NCI-H2029 (cell line): ENCODE results near the gene LRRC19.

Source experiments
- DNase-seq: peaks from one replicate; lab custom pipeline; 2025; lab: John Stamatoyannopoulos, UW

LRRC19 gene, protein sequence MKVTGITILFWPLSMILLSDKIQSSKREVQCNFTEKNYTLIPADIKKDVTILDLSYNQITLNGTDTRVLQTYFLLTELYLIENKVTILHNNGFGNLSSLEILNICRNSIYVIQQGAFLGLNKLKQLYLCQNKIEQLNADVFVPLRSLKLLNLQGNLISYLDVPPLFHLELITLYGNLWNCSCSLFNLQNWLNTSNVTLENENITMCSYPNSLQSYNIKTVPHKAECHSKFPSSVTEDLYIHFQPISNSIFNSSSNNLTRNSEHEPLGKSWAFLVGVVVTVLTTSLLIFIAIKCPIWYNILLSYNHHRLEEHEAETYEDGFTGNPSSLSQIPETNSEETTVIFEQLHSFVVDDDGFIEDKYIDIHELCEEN

DNA sequence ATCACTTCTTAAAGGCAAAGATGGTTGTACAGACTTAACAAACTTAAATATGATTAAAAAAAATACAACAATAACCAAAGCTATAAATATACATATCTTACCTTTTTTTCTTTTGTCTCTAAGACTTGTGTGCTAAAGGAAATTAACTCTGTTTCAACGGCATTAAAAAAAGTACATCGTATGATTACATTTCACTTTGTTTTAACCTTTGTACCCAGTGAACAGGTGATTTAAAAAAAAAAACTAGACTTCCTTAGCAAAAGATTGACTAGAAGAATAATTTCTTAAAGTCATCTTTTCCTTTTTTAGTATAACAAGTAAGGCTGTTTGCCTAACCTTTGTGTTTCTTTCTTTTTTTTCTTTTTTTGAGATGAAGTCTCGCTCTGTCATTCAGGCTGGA lies at the start of gene LRRC19:
LRRC19 (minus strand) TSS at position 182 of the 400 bp plus-strand sequence. CDS start 5,978 bp downstream, outside the sequence.
- DNase-seq, result no peak

DNA sequence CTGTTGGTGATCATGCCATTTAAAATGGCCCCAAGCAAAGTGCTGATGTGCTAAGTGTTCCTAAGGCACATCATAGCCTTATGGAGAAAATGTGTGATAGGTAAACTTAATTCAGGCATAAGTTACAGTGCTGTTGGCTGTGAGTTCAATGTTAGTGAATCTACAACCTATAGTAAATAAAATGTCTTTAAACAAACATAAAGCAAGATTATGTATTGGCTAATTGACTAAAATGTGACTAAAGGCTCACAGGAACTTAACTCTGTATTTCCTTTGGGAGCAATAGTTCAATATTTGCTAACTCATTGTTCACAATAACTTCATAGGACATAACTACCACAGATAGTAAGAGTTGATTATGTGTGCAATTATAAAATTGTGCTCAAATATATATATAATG lies 49.4 kb upstream of the LRRC19 start:
- no peak for DNase-seq

DNA sequence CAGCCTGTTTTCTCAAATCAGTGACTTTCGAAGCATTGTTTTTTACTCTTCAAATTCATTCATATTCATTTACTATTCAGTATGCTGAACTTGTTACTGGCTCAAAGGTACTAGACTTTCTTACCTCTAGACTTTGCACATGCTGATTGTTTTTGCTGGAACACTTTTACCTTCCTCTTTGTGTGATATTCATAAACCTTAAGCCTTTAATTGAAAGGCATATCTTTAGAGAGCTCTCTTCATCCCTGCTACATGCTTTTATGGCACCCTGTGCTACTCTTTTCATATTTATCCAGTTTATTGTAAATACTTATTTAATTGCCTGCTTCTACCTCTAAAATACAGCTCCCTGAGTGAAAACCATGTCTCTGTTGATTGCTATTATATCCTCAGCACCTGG lies 48.7 kb upstream of the LRRC19 start:
- no peak for DNase-seq

DNA sequence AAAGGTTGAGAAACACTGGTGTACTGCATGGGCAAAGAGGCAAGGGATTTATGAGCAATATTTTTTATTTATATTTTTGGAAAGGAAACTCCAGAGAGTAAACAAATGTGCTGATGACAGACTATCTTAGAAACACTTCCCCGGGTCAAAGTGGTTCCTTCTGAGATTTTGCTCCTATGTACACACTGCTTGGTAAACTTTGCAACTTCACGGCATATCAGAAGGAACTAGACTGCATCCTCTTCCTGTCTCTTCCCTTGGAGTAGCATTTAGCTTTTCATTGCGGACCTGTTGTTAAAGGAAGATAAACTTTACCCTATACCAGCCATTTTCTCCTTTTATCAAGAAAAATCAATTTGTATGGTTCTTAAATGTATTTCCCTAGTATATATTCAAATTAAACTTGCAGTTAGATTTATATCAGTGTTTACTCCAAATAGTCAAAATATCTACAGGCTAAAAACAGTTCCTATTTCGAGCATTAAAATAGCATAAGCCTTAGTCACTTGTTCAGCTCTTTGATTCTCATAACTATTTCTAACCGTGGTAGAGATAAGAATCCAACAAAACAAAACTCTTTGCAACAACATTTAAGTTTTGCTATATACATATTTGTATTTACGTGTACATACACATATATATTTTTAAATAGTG lies 48.0 kb upstream of the LRRC19 start:
- no peak for DNase-seq

DNA sequence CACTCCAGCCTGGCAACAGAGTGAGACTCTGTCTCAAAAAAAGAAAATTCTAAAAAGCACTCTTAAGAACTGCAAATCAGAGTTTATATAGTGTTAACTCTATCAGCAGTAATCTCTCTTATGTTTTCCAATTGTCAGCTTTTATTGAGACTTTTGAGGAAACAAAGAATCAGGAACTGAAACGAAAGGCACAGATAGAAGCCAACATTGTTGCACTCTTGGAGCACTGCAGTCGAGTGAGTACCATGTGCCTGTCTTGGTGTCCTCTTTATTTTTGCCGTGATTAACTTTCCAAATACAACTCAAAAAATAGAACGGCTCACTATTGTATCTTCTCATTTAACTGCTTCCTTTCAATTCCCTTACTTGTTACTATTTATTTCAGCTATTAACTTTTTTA lies 41.7 kb upstream of the LRRC19 start:
- DNase-seq, result no peak

DNA sequence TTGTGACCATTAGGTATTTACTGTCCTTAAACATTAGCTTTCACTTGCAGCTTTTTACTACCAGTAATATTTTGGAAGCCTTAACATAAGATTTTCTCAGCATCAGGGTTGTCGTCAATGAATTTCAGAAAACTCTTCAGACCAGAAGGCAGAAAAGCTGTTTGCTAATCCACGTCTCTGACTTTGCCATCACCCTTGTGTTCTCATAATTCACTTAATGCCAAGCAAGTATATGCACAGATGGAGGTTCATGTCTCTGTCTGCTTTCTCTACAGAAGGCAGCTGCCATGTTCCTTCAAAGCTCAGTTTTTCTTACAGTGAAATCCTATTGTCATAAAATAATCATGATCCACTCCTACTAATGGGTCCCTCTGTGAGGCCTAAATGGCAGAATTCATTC lies 37.7 kb upstream of the LRRC19 start:
- DNase-seq, result no peak

DNA sequence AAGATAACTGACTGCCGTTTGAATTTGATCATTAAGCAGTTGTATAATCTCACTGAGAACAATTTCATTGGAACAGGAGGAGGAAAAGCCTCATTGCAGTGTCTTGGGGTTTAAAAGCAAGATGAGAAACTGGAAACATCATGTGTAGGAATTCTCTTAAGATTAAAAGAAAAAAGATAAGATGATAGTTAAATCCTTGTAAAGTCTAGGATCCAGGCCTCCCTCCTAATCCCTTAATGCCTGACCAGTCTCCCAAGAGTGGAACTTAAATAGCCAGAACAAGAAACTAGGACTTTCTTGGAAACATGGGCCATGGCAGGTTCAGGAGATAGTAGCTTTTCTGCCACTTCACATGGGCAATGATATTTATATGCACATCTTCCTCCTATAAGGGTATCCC lies 37.0 kb upstream of the LRRC19 start:
- no peak for DNase-seq

DNA sequence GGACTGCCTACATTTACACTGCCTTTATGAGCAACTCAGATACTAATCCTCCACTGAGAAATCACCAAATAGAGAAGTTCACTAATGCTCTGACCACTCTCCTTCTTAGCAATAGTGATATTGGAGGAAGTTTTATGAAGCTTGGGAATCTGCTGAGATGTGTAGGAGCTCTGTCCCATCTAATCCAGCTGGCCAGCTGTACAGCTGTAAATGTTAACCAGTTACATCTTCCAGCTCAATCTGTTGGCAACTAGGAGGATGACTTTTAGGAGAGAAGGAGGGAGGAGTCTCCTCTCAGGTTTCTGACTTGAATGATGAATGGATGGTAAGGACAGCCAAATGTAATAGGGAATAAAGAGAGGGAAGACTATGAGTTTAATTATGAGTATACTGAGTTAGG lies 36.3 kb upstream of the LRRC19 start:
- DNase-seq, result no peak

DNA sequence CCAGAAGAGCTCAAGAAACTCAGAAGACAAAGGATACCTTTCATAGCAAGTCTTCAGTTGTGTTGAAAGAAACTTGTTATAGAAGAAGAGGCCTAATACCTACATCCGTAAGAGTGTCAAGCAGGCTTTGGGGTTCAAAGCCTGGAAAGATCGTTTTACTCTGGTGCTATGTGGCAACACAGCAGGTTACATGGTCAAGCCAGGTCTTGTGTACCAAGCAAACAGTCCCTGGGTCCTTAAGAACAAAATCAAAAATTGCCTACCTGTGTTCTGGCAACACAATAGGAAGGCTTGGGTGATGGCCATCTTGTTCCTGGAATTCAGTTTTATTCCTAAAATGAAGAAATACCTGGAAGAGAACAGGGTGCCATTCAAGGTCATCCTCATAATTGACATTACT lies 32.0 kb upstream of the LRRC19 start:
- no peak for DNase-seq

DNA sequence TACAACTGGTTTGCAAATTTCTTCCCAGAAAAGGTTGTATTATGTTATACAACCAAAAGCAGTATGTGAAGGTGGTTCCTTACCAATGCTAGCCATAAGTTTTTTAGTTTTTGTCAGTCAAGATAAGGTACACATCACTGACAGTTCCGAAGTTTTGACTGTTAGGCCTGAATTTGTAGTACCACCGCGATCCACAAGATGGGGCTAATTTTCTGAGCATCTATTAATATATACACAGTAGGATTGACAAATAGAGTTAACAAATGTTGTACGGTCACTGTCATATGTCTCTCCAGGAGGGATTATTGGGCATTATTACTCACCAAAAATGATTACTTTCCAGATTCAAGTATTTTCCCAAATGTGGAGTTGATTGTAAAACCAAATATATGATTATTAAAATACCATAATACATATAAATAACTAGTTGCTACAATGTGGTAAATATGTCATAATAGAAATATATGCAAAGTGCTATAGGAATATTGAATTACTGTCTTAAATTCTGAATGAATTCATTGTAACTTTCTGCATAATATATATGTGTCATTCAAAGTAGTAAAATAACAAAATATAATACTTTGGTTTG lies 28.4 kb upstream of the LRRC19 start:
- peak; percentile 12 for DNase-seq

DNA sequence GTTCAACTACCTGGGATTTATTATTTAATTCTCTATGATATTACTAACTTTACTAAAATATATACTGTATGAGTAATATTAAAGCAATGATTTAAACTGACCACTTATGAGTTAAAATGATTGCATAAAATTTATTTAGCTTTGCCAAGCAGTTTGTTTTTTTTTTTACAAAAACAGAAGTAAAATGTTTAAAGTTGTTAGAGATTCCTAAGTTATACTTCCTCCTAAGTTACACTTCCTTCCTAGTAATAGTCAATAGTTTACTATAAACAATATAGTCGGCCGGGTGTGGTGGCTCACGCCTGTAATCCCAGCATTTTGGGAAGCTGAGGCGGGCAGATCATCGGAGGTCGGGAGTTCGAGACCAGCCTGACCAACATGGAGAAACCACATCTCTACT lies 23.7 kb upstream of the LRRC19 start:
- no peak for DNase-seq

DNA sequence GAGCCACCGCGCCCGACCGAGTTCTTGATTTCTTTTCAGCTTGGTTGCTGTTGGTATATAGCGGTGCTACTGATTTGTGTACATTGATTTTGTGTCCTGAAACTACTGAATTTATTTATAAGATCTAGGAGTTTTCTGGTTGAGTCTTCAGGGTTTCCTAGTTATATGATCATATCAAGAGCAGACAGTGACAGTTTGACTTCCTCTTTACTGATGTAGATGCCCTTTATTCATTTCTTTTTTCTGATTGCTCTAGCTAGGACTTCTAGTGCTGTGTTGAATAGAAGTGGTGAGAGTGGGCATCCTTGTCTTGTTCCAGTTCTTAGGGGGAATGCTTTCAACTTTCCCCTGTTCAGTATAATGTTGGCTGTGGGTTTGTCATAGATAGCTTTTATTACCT lies 17.4 kb upstream of the LRRC19 start:
- DNase-seq, result no peak

DNA sequence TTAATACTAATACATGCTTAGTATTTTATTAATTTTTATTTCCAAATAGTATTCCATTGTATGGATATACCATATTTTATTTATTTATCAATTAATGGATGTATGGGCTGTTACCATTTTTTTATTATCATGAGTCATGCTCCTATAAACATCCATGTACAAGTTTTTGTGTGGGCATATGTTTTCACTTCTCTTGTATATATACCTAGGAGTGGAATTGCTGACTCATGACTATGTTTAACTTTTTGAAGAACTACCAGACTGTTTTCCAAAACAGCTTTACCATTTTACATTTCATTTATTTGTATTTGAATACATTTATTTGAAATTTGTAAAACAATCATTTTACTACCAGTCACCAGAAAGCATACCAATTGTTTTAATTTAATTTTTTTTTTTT lies 14.1 kb upstream of the LRRC19 start:
- no peak for DNase-seq

DNA sequence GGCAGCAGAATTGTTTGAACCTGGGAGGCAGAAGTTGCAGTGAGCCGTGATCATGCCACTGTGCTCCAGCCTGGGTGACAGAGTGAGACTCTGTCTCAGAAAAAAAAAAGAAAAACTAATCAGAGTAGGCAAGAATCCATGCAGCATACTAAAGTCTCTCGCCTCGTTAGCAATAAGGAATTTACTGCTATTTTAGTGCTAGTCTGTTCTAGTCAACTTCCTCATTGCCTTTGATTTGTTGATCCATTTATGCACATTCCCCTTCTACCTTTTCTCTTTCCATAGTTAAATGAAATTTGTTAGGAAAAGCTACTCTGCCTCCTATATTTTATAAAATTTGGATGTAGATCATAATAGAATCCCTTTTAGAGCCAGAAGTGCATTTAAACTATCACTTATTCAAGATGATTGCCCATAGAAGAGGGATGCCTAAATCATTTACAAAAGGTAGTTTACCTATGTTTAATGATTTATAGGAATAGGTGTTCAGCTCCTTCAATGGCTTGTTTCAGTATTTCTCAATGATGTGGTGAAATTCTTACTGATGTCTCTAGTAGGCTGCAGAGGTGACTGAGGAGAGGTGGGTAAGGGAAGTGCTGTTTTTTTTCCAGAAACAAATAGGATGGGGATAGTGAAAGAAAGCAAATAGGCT lies 1.9 kb downstream of the LRRC19 start:
- DNase-seq, result no peak

DNA sequence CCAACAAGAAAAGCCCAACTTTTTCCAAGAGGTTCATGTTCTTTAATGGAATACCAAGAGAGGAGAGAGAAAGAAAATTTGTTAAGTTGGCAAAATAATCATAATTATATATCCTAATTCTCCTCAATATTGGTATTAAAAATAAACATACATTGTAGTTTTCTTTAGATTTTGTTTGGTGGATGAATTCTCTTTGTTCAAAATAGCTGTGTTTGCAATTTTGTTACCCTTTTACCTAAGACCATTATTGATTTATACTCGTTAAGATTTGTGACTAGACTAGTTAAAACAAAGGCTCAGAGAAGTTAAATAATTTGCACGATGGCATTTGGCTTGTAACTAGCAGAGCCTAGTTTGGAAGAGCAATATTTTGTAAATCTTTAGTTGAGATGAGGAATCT lies 9.7 kb downstream of the LRRC19 start:
- DNase-seq, result no peak

DNA sequence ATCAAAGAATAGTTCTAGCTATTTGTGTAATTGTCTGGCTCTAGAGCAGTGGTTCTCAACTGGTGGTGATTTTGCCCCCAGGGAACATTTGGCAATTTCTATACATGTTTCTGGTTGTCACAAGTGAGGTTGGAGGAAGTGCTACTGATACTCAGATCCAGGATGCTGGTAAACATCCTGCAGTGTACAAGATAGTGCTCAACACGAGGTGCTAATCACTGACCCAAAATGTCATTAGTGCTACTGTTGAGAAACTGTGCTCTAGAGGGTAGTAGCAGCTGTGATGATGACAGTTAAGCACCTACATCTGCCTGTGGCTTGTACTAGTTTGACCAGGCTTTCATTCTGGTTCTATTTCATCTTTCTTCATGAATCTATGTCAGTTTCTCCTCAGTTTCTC lies 22.1 kb downstream of the LRRC19 start:
- DNase-seq, result no peak

DNA sequence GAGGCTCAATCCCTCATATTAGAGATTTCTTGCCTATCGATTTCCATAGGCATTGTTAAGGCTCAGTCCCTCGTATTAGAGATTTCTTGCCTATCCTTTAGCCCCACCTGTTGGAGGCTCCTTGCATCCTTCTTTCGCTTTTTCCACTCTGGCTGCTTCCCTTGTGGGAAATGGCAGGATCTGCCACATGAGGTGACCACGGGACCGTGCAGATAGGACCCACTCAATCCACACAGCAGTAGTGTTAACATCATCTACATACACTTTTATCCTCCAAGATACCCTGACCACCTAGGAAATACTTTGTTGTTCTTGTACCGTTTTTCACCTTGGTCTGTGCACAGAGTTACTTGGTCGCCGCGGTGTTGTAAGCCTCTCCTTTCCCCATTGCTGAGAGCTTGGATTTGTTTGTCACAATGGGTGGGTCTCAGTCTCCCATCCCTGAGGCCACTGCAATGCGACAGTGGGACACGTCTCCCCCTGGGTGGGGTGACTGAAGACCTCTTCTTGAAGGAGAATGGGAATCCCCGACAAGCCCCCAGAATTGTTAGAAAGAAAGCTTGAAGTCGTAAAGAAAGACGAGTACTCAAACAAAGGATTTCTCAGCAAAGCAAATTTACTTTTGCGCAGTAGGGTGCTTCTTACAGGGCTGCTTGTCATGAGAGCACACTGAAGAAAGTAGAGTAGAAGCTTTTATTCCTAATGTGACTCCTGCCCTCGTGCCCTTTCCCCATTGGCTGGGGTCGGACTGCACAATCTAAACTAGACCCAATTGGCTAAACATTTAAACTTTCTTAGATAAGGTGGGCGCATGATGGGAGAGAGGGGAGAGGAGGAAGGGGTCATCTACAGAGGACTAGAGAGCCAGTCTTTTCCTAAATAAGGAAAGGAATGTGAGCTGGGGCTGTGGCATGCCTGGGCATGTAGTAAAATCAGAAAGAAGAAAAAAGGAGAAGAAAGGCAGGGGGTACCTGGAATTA lies 29.5 kb downstream of the LRRC19 start:
- no peak for DNase-seq

DNA sequence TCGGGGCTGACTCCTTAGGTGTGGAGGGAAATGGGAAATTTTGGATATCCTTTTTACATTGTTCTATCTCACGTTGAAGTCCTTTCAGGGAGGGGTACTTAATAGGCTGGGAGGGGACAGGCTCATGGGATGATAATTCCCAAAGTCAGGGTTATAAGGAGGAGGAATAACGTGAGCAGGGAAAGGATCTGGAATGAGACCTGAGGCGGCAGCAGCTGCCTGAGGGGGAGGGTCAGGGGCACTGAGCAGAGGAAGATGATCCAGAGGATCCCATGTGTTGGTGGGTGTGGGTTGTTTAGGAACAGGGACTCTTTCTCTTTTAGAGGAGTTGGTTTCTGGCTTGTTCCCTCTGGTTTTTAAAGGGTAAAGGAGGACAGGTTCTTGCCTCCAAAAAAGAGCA lies 30.5 kb downstream of the LRRC19 start:
- DNase-seq, result no peak

DNA sequence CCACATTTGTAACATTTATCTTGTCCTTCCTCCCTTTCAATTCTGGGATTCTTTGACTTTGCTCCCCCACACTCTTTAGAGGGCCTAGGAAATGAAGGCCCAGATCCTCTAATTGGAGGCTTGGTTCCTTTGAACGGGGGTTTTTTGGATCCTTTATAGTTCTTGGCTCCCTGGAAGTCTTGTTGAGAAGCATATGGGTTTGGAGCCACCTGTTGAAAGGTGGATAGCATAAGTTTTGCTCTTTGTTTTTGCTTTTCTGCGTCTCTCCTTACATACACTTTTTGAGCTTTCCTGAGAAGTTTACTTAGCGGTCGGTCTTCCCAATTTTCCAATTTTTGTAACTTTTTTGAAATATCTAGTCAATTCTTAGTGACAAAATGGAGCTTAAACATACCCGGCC lies 31.5 kb downstream of the LRRC19 start:
- DNase-seq, result no peak

DNA sequence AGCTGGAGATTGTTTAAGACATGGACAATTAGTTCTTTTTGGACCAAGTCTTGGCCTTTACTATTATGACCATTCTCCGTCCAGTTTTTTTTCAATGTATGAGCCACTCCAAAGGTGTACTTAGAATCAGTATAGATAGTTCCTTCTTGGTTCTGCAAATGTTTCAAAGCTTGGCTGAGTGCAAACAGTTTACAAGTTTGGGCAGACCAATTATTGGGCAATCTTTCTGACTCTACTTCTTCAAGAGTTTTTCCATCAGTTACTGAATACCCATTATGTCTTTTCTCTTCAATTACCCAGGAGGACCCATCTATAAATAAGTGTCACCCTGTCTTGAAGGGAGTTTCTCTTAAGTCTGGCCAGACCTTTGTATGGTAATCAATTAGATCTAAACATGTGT lies 33.8 kb downstream of the LRRC19 start:
- DNase-seq, result no peak

DNA sequence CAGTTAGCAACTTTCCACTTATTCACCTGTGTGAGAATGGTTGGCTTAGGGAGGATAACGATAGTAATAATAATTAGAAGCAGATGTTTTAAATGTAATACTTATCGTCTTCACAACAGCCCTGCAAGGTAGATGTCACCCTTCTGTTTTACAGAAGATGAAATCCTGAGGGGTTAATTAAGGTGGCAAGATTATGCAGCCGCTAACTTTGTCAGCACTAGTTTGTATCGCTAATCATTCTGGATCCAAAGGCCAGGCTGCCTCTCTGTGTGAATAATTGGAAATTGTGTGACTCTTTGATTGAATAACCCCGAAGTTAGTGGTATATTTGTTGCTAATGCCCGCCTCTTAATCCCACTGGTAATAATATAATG lies 48.6 kb downstream of the LRRC19 start:
- no peak for DNase-seq
